Mammary microvascular endothelial cell (primary cell): ENCODE results near the gene AKAP10. TPM values are rescaled to one million over a fixed set of nuclear protein-coding genes. Genes with fewer than 3 reads are reported as not detected.

Source experiments
- total RNA-seq: library from RNA; depleted of rRNA; stranded (reverse); fragments of >200 nt; gene quantifications from 2 replicates; pipeline ENCODE4 v1.2.3, GENCODE V29; 2015

Gene AKAP10
- total RNA-seq = 12.2 and 13.1 TPM in 2 replicates

GRCh38 chr17:19977293-19978208, at the start of gene AKAP10:
TSS of gene AKAP10 (minus strand) at chr17:19977828. CDS start at chr17:19977679, 149 bp downstream.

DNA sequence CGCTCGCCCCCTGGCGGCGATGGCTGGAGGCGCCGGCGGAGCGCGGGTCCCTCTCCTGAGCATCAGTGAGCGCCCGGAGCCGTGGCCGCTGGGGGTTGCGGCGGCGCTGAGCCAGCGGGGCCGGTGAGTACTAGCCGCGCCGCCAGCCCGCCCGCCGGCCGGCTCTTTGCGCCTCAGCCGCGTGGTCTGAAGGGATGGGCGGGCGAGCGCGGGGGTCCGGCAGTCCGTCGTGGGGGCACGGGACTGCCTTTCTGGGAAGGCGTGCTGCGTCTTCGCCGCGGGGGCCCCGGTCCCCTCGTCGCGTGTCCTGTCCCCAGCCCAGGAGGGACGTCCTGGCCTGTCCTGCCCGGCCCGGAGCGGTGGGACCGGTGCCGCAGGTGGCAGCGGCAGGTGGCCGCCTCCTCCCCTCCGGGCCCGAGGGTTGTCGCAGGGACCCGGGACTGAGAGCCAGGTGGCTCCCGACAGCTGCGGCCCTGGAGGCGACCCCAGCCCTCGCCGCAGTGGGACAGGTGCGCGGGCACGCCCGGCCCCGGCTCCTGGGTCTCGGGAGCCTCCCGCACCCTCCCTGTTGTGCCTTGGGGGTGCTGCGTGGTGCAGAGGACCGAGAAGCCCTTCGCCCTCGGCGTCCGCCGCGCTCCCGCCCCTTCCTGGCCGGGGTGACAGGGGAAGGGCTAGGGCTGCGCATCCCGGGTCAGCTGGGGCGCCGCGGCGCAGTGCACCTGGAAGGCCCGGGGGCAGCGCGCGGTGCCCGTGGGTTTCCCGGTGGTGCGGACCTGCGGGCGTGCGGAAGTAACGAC, 31.9 kb upstream of the AKAP10 start, which contains the start of gene SPECC1:
SPECC1 (plus strand) TSS at position 58 of the 797 bp plus-strand sequence. CDS start 87,293 bp downstream, outside the sequence.

GRCh38 chr17:19867329-19868078, 110.1 kb downstream of the AKAP10 start, which contains the start of gene ULK2:
TSS of gene ULK2 (minus strand) at chr17:19867936. CDS start at chr17:19867417, 519 bp downstream.

Other genes starting within 250 kb of the AKAP10 start
- 0.10 TPM in 1 of 2 replicates, not detected in the other for gene ALDH3A1, start 229.5 kb downstream of the AKAP10 start, total RNA-seq
- gene ULK2, start 109.9 kb downstream of the AKAP10 start, total RNA-seq = 9.4 and 10.6 TPM in 2 replicates
- 3.9 and 4.7 TPM in 2 replicates for gene SPECC1, start 31.5 kb upstream of the AKAP10 start, total RNA-seq